T47D (cell line): ENCODE results near the gene TWIST2.

ENCODE experiments used
- DNase-seq, 2 experiments: peaks; one replicate each; pipeline versions ENCODE4 v3.0.0 to v3.0.0-alpha.2; 2011 to 2012; ENCODE audit warnings: low read depth in 1 of 2, low spot score in 1 of 2
- JUND ChIP-seq: IDR thresholded peaks from 2 replicates; pipeline ENCODE4 v1.6.1; 2012; ENCODE audit warnings: low read depth
- in situ Hi-C: cut with HindIII; loops from 2 replicates; pipeline ENCODE4 v1.10.0; 2016; ENCODE audit warnings: low sequenced_read_pairs, low pct_unique_long_range_greater_than_20kb

TWIST2 gene

GRCh38 chr2:238873841-238874240 lies 26.0 kb downstream of the TWIST2 start:
- in situ Hi-C loops: no loop called here
- DNase-seq: no peak
- TF ChIP-seq JUND: no peak

GRCh38 chr2:238874330-238875050 lies 26.6 kb downstream of the TWIST2 start:
- DNase-seq: no peak
- in situ Hi-C loops: no loop called here
- no peak for TF ChIP-seq JUND

- in situ Hi-C loops: no loop called here
- TF ChIP-seq JUND: no peak
- DNase-seq: no peak
Measured at GRCh38 chr2:238875101-238875470, 27.2 kb downstream of the TWIST2 start.

- DNase-seq: no peak
- in situ Hi-C loops: no loop called here
- no peak for TF ChIP-seq JUND
Measured at GRCh38 chr2:238875471-238876231, 27.8 kb downstream of the TWIST2 start.

GRCh38 chr2:238876232-238876630 lies 28.3 kb downstream of the TWIST2 start:
- in situ Hi-C loops: no loop called here
- DNase-seq: no peak
- TF ChIP-seq JUND: no peak

GRCh38 chr2:238878051-238878735 lies 30.3 kb downstream of the TWIST2 start:
- no peak for TF ChIP-seq JUND
- in situ Hi-C loops: no loop called here
- no peak for DNase-seq

- TF ChIP-seq JUND: no peak
- in situ Hi-C loops: no loop called here
- no peak for DNase-seq
Measured at GRCh38 chr2:238879043-238879442, 31.2 kb downstream of the TWIST2 start.

- TF ChIP-seq JUND: no peak
- in situ Hi-C loops: no loop called here
- DNase-seq: no peak
Measured at GRCh38 chr2:238879621-238880377, 31.9 kb downstream of the TWIST2 start.

GRCh38 chr2:238881353-238882081 lies 33.6 kb downstream of the TWIST2 start:
- peak in 1 of 2 experiments; percentile 19 for DNase-seq
- in situ Hi-C loops: no loop called here
- no peak for TF ChIP-seq JUND

- in situ Hi-C loops: no loop called here
- TF ChIP-seq JUND: no peak
- DNase-seq: no peak
Measured at GRCh38 chr2:238882082-238882755, 34.3 kb downstream of the TWIST2 start.

GRCh38 chr2:238883421-238883901 lies 35.6 kb downstream of the TWIST2 start:
- DNase-seq: no peak
- no peak for TF ChIP-seq JUND
- in situ Hi-C loops: no loop called here
